OCI-LY7 (cell line): ENCODE results near the gene ROM1. TPM values are rescaled to one million over a fixed set of nuclear protein-coding genes. Genes with fewer than 3 reads are reported as not detected.

Experiments
- BruUV-seq: library from RNA; stranded (reverse); fragments of 400-500 nt; replicated peaks from 2 replicates; lab custom pipeline; 2021; lab: Mats Ljungman, UMichigan
- CTCF ChIA-PET: fragments of 300-600 bp; sonication (Branson Sonifier 250); formaldehyde crosslinking; loops from one replicate; lab custom pipeline; 2022; ENCODE audit warnings: antibody characterized with exemption; ENCODE audit not compliant: unreplicated experiment; lab: Charles Lee
- POLR2A ChIA-PET: fragments of 300-600 bp; sonication (Branson Sonifier 250); formaldehyde crosslinking; loops from one replicate; lab custom pipeline; 2022; ENCODE audit warnings: antibody characterized with exemption; lab: Charles Lee
- DNase-seq: peaks from one replicate; pipeline ENCODE4 v3.0.0-alpha.2; 2015; ENCODE audit warnings: low spot score
- H2AFZ ChIP-seq: fragments of 200-600 bp; sonication (generic), shearing (Covaris generic); 2 replicates; pipeline ENCODE4 v1.6.1; 2014; ENCODE audit warnings: mild to moderate bottlenecking, antibody characterized with exemption, low read length, moderate library complexity
- H3K27ac ChIP-seq: fragments of 200-600 bp; sonication (generic); 2 replicates; pipeline ENCODE4 v1.5.1; 2014; ENCODE audit warnings: mixed run types, low read depth, mild to moderate bottlenecking, moderate library complexity, low read length, inconsistent platforms; ENCODE audit not compliant: poor library complexity, severe bottlenecking
- H3K36me3 ChIP-seq: fragments of 200-600 bp; sonication (generic); 2 replicates; pipeline ENCODE4 v1.6.1; 2014; ENCODE audit warnings: mild to moderate bottlenecking, antibody characterized with exemption, low read length, moderate library complexity, mixed read lengths; ENCODE audit not compliant: insufficient read depth
- H3K4me1 ChIP-seq: fragments of 200-600 bp; sonication (generic); 2 replicates; pipeline ENCODE4 v1.5.1; 2014; ENCODE audit warnings: mild to moderate bottlenecking, low read length; ENCODE audit not compliant: insufficient read depth, poor library complexity, severe bottlenecking
- H3K4me2 ChIP-seq: fragments of 200-600 bp; sonication (generic); 2 replicates; pipeline ENCODE4 v1.6.1; 2014; ENCODE audit warnings: mild to moderate bottlenecking, low read length
- H3K4me3 ChIP-seq: fragments of 200-600 bp; sonication (generic); 2 replicates; pipeline ENCODE4 v1.5.1; 2014; ENCODE audit warnings: mild to moderate bottlenecking, low read depth, low read length; ENCODE audit not compliant: poor library complexity, severe bottlenecking
- H3K79me2 ChIP-seq: fragments of 200-600 bp; sonication (generic); 2 replicates; pipeline ENCODE4 v1.6.1; 2016; ENCODE audit warnings: low read depth, mild to moderate bottlenecking, low read length, moderate library complexity, mixed read lengths; ENCODE audit not compliant: insufficient read depth
- H3K9me2 ChIP-seq: fragments of 200-600 bp; sonication (generic); 2 replicates; pipeline ENCODE4 v1.6.1; 2016; ENCODE audit warnings: mild to moderate bottlenecking, low read length, mixed read lengths; ENCODE audit not compliant: insufficient read depth
- H3K9me3 ChIP-seq: fragments of 200-600 bp; sonication (generic); 2 replicates; pipeline ENCODE4 v1.6.1; 2014; ENCODE audit warnings: mild to moderate bottlenecking, mixed run types, low read length, mixed read lengths
- H4K20me1 ChIP-seq: fragments of 200-600 bp; sonication (generic); 2 replicates; pipeline ENCODE4 v1.6.1; 2014; ENCODE audit warnings: mild to moderate bottlenecking, antibody characterized with exemption, low read length, moderate library complexity, mixed read lengths; ENCODE audit not compliant: insufficient read depth
- EZH2phosphoT487 ChIP-seq: fragments of 200-600 bp; sonication (generic); IDR thresholded peaks from 2 replicates; pipeline ENCODE4 v1.6.1; 2018; ENCODE audit warnings: low read depth, borderline replicate concordance, mild to moderate bottlenecking, mixed run types, antibody characterized with exemption, low read length, moderate library complexity, mixed read lengths
- intact Hi-C: fragments of 100-400 bp; cut with micrococcal nuclease; formaldehyde crosslinking; loops from one replicate; pipeline ENCODE4 v1.10.0; 2022; ENCODE audit not compliant: unreplicated experiment
- total RNA-seq, 2 experiments: library from RNA; depleted of rRNA in 1 of 2; stranded (reverse); fragments of >200 nt in 1 of 2; shearing (Covaris generic) in 1 of 2; gene quantifications; 2 replicates each; pipeline ENCODE4 v1.2.3, GENCODE V29; 2014 to 2022
- TF ChIP-seq, protein P1 (sequence below): fragments of 200-600 bp; sonication (generic); conservative IDR thresholded peaks from 2 replicates; pipeline ENCODE4 v1.5.1; 2014; ENCODE audit warnings: mild to moderate bottlenecking, antibody characterized with exemption, low read length, moderate library complexity, mixed read lengths

The ROM1 gene
- total RNA-seq, 2 experiments from 2014 or later = 0.69 to 2.5 TPM

DNA sequence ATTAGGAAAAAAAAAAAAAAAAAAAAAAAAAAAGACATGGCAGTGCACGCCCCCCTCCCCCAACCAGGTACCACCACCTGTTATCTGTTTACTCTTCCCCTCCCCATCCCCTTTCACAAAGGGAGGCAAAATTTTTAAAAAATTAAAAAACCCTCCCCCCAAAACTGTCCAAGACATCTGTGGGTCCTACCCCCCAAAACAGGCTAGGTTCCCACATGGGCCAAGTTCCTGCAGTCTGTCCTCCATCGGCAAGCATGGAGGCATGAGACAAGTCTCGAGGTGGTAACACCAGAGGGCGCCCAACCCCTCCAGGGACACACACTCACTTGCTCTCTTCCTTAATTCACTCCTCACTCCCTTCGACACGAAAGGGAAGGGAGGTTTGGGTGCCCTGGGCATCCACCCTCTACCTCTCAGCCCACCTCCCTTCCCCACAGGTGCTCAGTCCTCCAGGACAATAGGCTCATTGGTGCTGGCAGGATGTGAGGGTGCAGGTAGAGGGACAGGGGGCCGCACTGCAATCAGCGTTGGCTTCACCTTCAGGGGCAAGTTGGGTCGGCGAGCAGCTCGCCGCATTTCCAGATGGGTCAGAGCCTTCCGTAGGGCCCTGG, 19.5 kb upstream of the ROM1 start:
- CTCF ChIA-PET = no interaction called here
- no peak for TF ChIP-seq EZH2phosphoT487
- TF ChIP-seq, protein P1, sequence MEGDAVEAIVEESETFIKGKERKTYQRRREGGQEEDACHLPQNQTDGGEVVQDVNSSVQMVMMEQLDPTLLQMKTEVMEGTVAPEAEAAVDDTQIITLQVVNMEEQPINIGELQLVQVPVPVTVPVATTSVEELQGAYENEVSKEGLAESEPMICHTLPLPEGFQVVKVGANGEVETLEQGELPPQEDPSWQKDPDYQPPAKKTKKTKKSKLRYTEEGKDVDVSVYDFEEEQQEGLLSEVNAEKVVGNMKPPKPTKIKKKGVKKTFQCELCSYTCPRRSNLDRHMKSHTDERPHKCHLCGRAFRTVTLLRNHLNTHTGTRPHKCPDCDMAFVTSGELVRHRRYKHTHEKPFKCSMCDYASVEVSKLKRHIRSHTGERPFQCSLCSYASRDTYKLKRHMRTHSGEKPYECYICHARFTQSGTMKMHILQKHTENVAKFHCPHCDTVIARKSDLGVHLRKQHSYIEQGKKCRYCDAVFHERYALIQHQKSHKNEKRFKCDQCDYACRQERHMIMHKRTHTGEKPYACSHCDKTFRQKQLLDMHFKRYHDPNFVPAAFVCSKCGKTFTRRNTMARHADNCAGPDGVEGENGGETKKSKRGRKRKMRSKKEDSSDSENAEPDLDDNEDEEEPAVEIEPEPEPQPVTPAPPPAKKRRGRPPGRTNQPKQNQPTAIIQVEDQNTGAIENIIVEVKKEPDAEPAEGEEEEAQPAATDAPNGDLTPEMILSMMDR = peak; percentile 83
- Histone ChIP-seq H2AFZ (no peak overlapping the region), H3K79me2 (peaks cover 34% of the 10 kb centered on the region), H4K20me1 (peaks cover 4% of the 10 kb centered on the region; the same call in 1 of the 2 replicates), H3K4me2 (no peak overlapping the region; the same call in 1 of the 2 replicates), H3K9me3 (no peaks in the 10 kb centered on the region), H3K4me1 (peaks cover 36% of the 10 kb centered on the region), H3K4me3 (no peak overlapping the region), H3K27ac (no peak overlapping the region), H3K9me2 (no peaks in the 10 kb centered on the region), H3K36me3 (peaks cover 69% of the 10 kb centered on the region)
- peak; percentile 73 for DNase-seq
- POLR2A ChIA-PET = interaction anchor here (1.3 to 3.3 kb wide), 5 partner anchors 7 to 71 kb away, joined by 3 to 37 read pairs (median 30); partner anchors contain the start of genes B3GAT3, C11orf98, CSKMT and EEF1G
- intact Hi-C loops = loop anchor here (5.0 to 10.0 kb wide), 3 partner anchors 74 to 241 kb away; partner anchors contain the start of genes C11orf98, CSKMT, HNRNPUL2 and STX5
- no TSS peak for BruUV-seq

DNA sequence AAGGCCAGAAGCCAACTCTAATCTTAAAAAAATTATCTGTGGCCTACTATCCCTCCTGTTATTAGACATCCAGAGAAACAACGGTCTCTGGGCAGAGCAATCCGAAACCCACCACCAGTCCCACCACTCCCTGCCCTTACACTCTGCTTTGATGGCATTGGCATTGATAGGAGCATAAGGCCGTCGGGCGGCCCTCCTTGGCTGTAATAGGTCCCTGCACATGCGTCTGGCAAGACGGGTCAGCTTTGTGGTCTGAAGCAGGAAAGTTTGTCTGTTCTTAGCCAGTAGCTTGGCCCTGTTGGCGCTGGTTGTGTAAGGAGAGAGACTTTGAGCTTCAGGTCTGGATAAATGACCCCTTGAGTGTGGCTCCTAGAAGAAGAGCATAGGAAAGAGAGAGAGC, 17.9 kb upstream of the ROM1 start:
- POLR2A ChIA-PET = interaction anchor here (0.6 kb wide), 1 partner anchor 1706 kb away, joined by 4 read pairs; no protein-coding TSS in a partner anchor
- H3K9me2 ChIP-seq = no peaks in the 10 kb centered on the region
- TF ChIP-seq, protein P1 = no peak
- TF ChIP-seq EZH2phosphoT487 = no peak
- no TSS peak for BruUV-seq
- H4K20me1 ChIP-seq = peaks cover 9% of the 10 kb centered on the region; the same call in 1 of the 2 replicates
- H3K79me2 ChIP-seq = peaks cover 35% of the 10 kb centered on the region
- no peak overlapping the region for H2AFZ ChIP-seq
- H3K9me3 ChIP-seq = no peaks in the 10 kb centered on the region
- intact Hi-C loops = loop anchor here (10.0 kb wide), 2 partner anchors 130 to 240 kb away; partner anchors contain the start of genes HNRNPUL2, STX5, TEX54 and TTC9C
- CTCF ChIA-PET = no interaction called here
- peaks cover 41% of the 10 kb centered on the region for H3K4me1 ChIP-seq
- no peak overlapping the region for H3K27ac ChIP-seq
- peaks cover 76% of the 10 kb centered on the region for H3K36me3 ChIP-seq
- DNase-seq = no peak
- H3K4me2 ChIP-seq = no peak overlapping the region
- H3K4me3 ChIP-seq = no peak overlapping the region
